Measurements from ENCODE around the gene IQCB1.
"Not testable (repeated sequence)": the region's sequence is repeated elsewhere in the genome, so short reads cannot be mapped to it uniquely, and the experiment has no call there.

Gene IQCB1

DNA sequence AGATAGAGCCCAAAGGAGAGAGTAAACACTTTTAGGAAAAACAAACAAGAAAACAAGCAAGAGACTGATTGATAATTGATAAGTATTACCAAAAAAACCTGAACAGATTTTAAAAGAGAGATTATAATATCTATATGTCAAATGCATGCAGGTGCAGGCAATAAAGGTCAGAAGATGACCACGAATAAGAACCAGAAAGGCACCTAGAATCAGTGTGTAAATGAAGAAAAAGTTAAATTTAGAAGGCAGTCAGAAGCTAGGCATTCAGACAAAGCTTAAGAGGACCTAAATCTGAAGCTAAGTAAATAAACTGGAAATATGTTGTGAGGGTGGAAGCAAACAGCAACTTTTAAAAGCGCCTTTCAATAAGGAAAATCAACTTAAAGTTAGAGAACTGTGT, 16.3 kb downstream of the IQCB1 start:
- H3K4me3 ChIP-seq (ENCODE audit: insufficient read depth, low read depth, low read length, poor library complexity, severe bottlenecking), result no peak overlapping the region
- H3K36me3 ChIP-seq (ENCODE audit: control insufficient read depth, insufficient read depth, low read length), result peaks cover 31% of the 10 kb centered on the region

DNA sequence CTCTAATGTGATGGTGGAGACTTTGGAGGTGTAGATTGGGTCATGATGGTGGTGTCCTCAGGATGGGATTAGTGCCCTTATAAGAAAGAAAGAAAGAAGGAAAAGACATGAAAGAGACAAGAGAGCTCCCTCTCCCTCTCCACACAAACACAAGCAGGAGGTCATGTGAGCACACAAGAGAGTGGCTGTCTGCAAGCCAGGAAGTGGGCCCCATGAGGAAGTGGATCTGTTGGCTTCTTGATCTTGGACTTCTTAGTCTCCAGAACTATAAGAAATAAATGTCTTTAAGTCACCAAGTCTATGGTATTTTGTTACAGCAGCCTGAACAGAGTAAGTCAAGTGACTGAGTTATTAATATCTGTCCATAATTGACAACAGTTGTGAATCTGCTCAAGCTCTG, 17.1 kb downstream of the IQCB1 start:
- no peaks in the 10 kb centered on the region for H3K9me3 ChIP-seq (ENCODE audit: control insufficient read depth, low read length)
- no peak for DNase-seq
- no peak overlapping the region for H3K4me3 ChIP-seq (ENCODE audit: insufficient read depth, low read depth, low read length, poor library complexity, severe bottlenecking)
- H3K36me3 ChIP-seq (ENCODE audit: control insufficient read depth, insufficient read depth, low read length), result peaks cover 25% of the 10 kb centered on the region
- no peaks in the 10 kb centered on the region for H3K27me3 ChIP-seq (replicated peaks; ENCODE audit: control insufficient read depth, insufficient read depth, low read length, poor library complexity, severe bottlenecking)
- no peak overlapping the region for H3K27ac ChIP-seq (ENCODE audit: insufficient read depth, low read length, poor library complexity, severe bottlenecking)
- H3K4me1 ChIP-seq (ENCODE audit: control insufficient read depth, insufficient read depth, low read length, poor library complexity, severe bottlenecking), result no peaks in the 10 kb centered on the region

More for the DNA sequence above, 16.3 kb downstream of the IQCB1 start:
- no peaks in the 10 kb centered on the region for H3K27me3 ChIP-seq (replicated peaks; ENCODE audit: control insufficient read depth, insufficient read depth, low read length, poor library complexity, severe bottlenecking)
- H3K27ac ChIP-seq (ENCODE audit: insufficient read depth, low read length, poor library complexity, severe bottlenecking), result no peak overlapping the region
- DNase-seq, result no peak
- H3K4me1 ChIP-seq (ENCODE audit: control insufficient read depth, insufficient read depth, low read length, poor library complexity, severe bottlenecking), result no peaks in the 10 kb centered on the region
- no peaks in the 10 kb centered on the region for H3K9me3 ChIP-seq (ENCODE audit: control insufficient read depth, low read length)

DNA sequence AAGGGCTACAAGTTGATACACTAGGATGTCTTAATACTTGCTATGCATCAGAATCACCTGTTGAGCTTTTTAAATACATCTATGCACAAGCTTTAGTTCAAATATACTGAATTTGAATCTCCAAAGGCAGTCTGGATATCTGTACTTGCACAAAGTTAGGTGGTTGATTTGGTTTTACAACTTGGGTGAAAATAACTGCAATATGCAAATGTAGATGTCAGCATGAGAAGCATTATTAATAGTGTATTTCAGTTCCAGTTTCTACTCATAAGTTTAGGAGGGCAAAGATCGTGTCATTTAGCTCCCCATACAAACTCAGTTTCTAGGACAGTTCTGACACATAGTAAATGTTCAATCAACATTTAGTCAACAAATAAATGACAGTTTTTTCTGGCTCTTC, 25.6 kb downstream of the IQCB1 start:
- no peak for DNase-seq
- Histone ChIP-seq H3K9me3 (ENCODE audit: control insufficient read depth, low read length) (no peaks in the 10 kb centered on the region), H3K27me3 (replicated peaks; ENCODE audit: control insufficient read depth, insufficient read depth, low read length, poor library complexity, severe bottlenecking) (no peaks in the 10 kb centered on the region), H3K27ac (ENCODE audit: insufficient read depth, low read length, poor library complexity, severe bottlenecking) (no peak overlapping the region), H3K36me3 (ENCODE audit: control insufficient read depth, insufficient read depth, low read length) (peaks cover 26% of the 10 kb centered on the region), H3K4me1 (ENCODE audit: control insufficient read depth, insufficient read depth, low read length, poor library complexity, severe bottlenecking) (no peaks in the 10 kb centered on the region), H3K4me3 (ENCODE audit: insufficient read depth, low read depth, low read length, poor library complexity, severe bottlenecking) (no peak overlapping the region)

DNA sequence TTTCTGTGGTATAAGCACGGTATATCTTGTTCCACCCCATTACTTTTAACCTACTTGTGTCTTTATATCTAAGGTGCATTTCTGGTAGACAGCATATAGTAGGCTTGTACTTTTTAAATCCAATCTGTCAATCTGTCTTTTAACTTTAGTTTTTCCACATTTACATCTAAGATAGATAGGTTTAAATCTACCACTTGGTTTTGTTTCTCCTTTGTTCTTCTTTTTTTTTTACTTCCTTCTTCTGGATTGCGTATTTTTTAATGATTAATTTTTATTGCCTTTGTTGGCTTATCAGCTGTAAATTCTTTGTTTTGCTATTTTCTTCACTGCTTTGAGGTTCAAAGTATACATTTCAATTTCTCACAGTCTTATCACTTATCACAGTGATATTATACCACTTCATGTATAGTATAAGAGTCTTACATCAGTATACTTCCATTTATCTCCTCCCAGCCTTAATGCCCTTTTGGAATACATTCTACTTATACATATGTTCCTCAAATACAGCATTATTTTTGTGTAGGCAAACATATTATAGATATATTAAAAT, 31.0 kb downstream of the IQCB1 start:
- DNase-seq, result no peak
- no peaks in the 10 kb centered on the region for H3K4me1 ChIP-seq (ENCODE audit: control insufficient read depth, insufficient read depth, low read length, poor library complexity, severe bottlenecking)
- no peak overlapping the region for H3K4me3 ChIP-seq (ENCODE audit: insufficient read depth, low read depth, low read length, poor library complexity, severe bottlenecking)
- no peaks in the 10 kb centered on the region for H3K27me3 ChIP-seq (replicated peaks; ENCODE audit: control insufficient read depth, insufficient read depth, low read length, poor library complexity, severe bottlenecking)
- H3K9me3 ChIP-seq (ENCODE audit: control insufficient read depth, low read length), result no peaks in the 10 kb centered on the region
- peaks cover 14% of the 10 kb centered on the region for H3K36me3 ChIP-seq (ENCODE audit: control insufficient read depth, insufficient read depth, low read length)
- H3K27ac ChIP-seq (ENCODE audit: insufficient read depth, low read length, poor library complexity, severe bottlenecking), result no peak overlapping the region

DNA sequence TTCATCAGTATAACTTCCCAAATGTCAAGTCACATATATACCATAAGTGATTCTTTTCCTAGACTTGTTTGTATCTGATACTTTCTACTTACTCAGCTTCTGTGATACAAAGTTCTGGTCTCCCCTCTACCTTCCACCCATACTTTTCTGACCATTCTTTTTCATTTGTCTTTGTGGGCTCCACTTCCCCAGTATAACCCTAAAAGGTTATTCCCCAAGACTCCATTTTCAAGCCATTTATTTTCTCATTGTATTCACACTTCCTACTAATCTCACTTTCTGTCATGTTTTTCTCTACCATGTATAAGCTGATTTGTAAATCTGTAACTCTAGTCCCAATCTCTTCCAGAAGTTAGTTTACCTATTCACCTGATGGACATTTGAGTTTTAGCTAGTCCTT, 34.0 kb downstream of the IQCB1 start:
- Histone ChIP-seq H3K4me3 (ENCODE audit: insufficient read depth, low read depth, low read length, poor library complexity, severe bottlenecking) (no peak overlapping the region), H3K9me3 (ENCODE audit: control insufficient read depth, low read length) (no peaks in the 10 kb centered on the region), H3K36me3 (ENCODE audit: control insufficient read depth, insufficient read depth, low read length) (peaks cover 11% of the 10 kb centered on the region), H3K4me1 (ENCODE audit: control insufficient read depth, insufficient read depth, low read length, poor library complexity, severe bottlenecking) (no peaks in the 10 kb centered on the region), H3K27ac (ENCODE audit: insufficient read depth, low read length, poor library complexity, severe bottlenecking) (no peak overlapping the region), H3K27me3 (replicated peaks; ENCODE audit: control insufficient read depth, insufficient read depth, low read length, poor library complexity, severe bottlenecking) (no peaks in the 10 kb centered on the region)
- DNase-seq, result no peak

DNA sequence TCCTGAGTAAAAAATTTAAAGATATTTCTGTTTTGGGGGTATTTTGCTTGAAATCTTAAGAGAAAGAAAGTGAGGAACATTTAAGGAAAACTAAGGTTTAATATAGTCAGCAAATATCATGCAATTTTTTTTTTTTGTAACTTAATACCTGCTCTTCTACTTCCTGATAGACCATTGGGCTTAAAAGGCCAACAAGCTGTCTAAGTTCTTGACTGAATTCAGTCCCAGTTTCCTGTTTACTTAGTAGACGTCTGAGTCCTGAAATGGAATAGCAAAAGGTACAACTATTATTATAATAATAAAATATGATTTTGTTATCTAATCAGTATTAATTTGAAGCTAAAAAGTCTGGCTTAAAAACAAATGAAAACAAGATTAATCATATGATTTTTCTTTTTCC, 37.9 kb downstream of the IQCB1 start:
- no peaks in the 10 kb centered on the region for H3K9me3 ChIP-seq (ENCODE audit: control insufficient read depth, low read length)
- H3K27me3 ChIP-seq (replicated peaks; ENCODE audit: control insufficient read depth, insufficient read depth, low read length, poor library complexity, severe bottlenecking), result no peaks in the 10 kb centered on the region
- no peak for DNase-seq
- no peak overlapping the region for H3K27ac ChIP-seq (ENCODE audit: insufficient read depth, low read length, poor library complexity, severe bottlenecking)
- no peak overlapping the region for H3K4me3 ChIP-seq (ENCODE audit: insufficient read depth, low read depth, low read length, poor library complexity, severe bottlenecking)
- H3K36me3 ChIP-seq (ENCODE audit: control insufficient read depth, insufficient read depth, low read length), result peaks cover 19% of the 10 kb centered on the region
- no peaks in the 10 kb centered on the region for H3K4me1 ChIP-seq (ENCODE audit: control insufficient read depth, insufficient read depth, low read length, poor library complexity, severe bottlenecking)

DNA sequence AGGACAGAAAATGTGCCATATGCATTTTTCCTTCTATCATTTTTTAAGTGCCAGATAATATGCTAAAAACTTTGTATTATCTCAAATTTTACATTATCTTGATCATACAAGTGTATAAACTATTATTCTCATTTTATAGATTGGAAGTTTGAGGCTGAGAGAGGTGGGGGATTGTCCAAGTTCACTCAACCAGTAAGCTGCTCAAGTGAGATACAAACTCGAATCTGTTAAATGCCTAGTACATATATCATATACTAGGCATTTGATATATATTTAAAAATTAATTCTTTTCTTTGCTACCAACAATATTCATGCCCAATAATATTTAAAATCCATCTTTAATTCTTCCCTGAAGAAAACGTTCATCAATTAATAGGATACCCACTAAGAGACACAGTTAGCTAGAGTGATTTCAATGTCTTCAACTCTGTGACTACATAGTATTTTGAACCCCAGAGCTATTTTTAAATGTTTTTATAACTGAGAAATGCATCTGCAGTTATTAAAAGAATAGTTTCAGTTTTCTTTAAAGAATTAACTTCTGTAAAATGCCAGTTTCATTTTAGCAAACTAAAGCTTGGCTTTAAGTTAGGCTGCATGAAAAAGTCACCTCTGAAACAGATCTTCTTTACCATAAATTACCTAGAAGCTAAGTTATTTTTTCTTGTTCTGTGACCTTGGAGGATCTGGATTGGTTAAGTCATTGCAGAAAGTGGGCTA, 40.4 kb downstream of the IQCB1 start:
- H3K9me3 ChIP-seq (ENCODE audit: control insufficient read depth, low read length), result no peaks in the 10 kb centered on the region
- DNase-seq, result no peak
- H3K4me1 ChIP-seq (ENCODE audit: control insufficient read depth, insufficient read depth, low read length, poor library complexity, severe bottlenecking), result no peaks in the 10 kb centered on the region
- H3K4me3 ChIP-seq (ENCODE audit: insufficient read depth, low read depth, low read length, poor library complexity, severe bottlenecking), result no peak overlapping the region
- H3K27ac ChIP-seq (ENCODE audit: insufficient read depth, low read length, poor library complexity, severe bottlenecking), result no peak overlapping the region
- H3K27me3 ChIP-seq (replicated peaks; ENCODE audit: control insufficient read depth, insufficient read depth, low read length, poor library complexity, severe bottlenecking), result no peaks in the 10 kb centered on the region
- peaks cover 26% of the 10 kb centered on the region for H3K36me3 ChIP-seq (ENCODE audit: control insufficient read depth, insufficient read depth, low read length)

DNA sequence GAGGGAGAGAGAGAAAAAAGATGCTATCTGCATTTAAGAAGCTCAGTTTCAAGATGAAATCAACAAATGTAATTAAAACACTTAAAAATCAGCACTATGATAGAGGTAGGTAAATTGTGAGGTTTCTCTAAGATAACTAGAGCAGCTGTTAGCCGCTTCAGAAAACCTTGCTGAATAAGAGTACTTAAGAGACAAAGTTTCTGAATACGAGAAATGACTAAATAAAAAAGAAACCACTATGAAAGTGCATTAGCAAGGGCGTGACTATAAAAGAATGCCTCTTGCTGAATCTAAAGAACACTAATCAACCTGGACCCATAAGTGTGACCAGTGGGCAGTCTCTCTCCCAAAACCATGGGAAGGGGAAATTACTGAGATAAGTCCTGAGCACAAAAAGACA, 41.8 kb downstream of the IQCB1 start:
- Histone ChIP-seq H3K27me3 (replicated peaks; ENCODE audit: control insufficient read depth, insufficient read depth, low read length, poor library complexity, severe bottlenecking) (no peaks in the 10 kb centered on the region), H3K36me3 (ENCODE audit: control insufficient read depth, insufficient read depth, low read length) (peaks cover 36% of the 10 kb centered on the region), H3K4me1 (ENCODE audit: control insufficient read depth, insufficient read depth, low read length, poor library complexity, severe bottlenecking) (no peaks in the 10 kb centered on the region), H3K4me3 (ENCODE audit: insufficient read depth, low read depth, low read length, poor library complexity, severe bottlenecking) (no peak overlapping the region), H3K27ac (ENCODE audit: insufficient read depth, low read length, poor library complexity, severe bottlenecking) (no peak overlapping the region), H3K9me3 (ENCODE audit: control insufficient read depth, low read length) (no peaks in the 10 kb centered on the region)
- no peak for DNase-seq

DNA sequence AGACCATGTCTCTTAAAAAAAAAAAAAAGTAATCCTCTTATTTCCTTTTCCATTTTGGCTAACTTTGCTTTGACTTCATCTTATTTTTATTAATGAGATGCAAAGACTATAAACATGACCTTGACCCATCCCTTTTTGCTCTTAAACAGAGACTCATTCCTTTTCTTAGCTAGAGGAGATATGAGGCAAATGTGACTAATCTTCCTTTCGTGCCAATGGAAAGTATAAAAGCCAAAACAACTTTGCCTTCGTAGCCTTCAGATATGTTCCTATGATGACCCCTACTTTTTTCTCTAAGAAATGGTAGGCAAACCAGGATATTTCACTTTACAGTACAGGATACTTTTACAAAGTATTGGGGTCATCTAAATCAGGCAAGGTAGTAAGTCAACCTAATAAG, 48.4 kb downstream of the IQCB1 start:
- Histone ChIP-seq H3K4me3 (ENCODE audit: insufficient read depth, low read depth, low read length, poor library complexity, severe bottlenecking) (no peak overlapping the region), H3K27ac (ENCODE audit: insufficient read depth, low read length, poor library complexity, severe bottlenecking) (no peak overlapping the region)

DNA sequence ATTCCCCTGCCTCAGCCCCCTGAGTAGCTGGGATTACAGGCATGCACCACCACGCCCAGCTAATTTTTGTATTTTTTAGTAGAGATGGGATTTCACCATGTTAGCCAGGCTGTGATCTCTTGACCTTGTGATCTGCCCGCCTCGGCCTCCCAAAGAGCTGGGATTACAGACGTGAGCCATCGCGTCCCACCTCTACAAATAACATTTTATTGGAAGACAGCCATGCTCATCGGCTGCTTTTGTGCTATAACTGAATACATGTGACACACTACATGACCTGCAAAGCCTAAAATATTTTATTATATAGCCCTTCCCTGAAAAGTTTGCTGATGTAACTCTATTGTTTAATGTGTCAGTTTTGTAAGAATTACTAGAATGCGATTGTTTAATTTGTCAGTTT, 52.1 kb downstream of the IQCB1 start:
- DNase-seq; H3K27ac ChIP-seq (ENCODE audit: insufficient read depth, low read length, poor library complexity, severe bottlenecking); H3K27me3 ChIP-seq (replicated peaks; ENCODE audit: control insufficient read depth, insufficient read depth, low read length, poor library complexity, severe bottlenecking); H3K9me3 ChIP-seq (ENCODE audit: control insufficient read depth, low read length); H3K4me3 ChIP-seq (ENCODE audit: insufficient read depth, low read depth, low read length, poor library complexity, severe bottlenecking); H3K4me1 ChIP-seq (ENCODE audit: control insufficient read depth, insufficient read depth, low read length, poor library complexity, severe bottlenecking): not testable (repeated sequence)
- peaks cover 25% of the 10 kb centered on the region for H3K36me3 ChIP-seq (ENCODE audit: control insufficient read depth, insufficient read depth, low read length)

More for the DNA sequence above, 48.4 kb downstream of the IQCB1 start:
- peaks cover 23% of the 10 kb centered on the region for H3K36me3 ChIP-seq (ENCODE audit: control insufficient read depth, insufficient read depth, low read length)
- H3K9me3 ChIP-seq (ENCODE audit: control insufficient read depth, low read length), result no peaks in the 10 kb centered on the region
- no peaks in the 10 kb centered on the region for H3K4me1 ChIP-seq (ENCODE audit: control insufficient read depth, insufficient read depth, low read length, poor library complexity, severe bottlenecking)
- no peak for DNase-seq
- no peaks in the 10 kb centered on the region for H3K27me3 ChIP-seq (replicated peaks; ENCODE audit: control insufficient read depth, insufficient read depth, low read length, poor library complexity, severe bottlenecking)

Data from effector memory CD4-positive, alpha-beta T cell (primary cell).